ENCODE measurements around the gene NBEA. TPM values are rescaled to one million over a fixed set of nuclear protein-coding genes. Genes with fewer than 3 reads are reported as not detected.
"Not testable (repeated sequence)": the region's sequence is repeated elsewhere in the genome, so short reads cannot be mapped to it uniquely, and the experiment has no call there.

The NBEA gene
- total RNA-seq, 3 donors from 2014 or later: 7.5 to 18.6 (median 16.1) TPM

DNA sequence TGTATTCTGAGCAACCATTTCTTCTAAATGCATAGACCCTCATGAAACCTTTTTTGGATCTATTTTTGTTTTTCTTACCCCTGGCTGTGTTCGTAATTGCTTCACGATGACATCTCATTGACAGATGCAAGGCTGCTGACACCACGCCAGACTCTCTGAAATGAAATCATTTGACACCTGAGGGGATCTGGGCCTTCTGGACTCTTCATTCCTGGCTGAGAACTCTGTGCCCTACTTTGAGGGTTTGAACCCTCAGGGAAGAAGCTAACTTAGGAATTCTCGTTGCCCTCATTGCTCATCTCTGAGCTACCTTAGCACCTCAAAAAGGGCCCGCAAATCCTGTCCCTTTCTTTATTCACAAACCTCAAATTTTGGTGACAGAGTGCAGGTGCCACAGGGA lies 40.5 kb upstream of the NBEA start:
- intact Hi-C loops (cut with DNase I; ENCODE audit: low total_unique reads): no loop called here
- no peaks in the 10 kb centered on the region for H3K4me1 ChIP-seq
- no peaks in the 10 kb centered on the region for H3K27me3 ChIP-seq
- no peaks in the 10 kb centered on the region for H3K9me3 ChIP-seq
- H3K27ac ChIP-seq: no peak overlapping the region
- no peaks in the 10 kb centered on the region for H3K36me3 ChIP-seq
- H3K4me3 ChIP-seq: no peak overlapping the region
- TF ChIP-seq POLR2AphosphoS5 (IDR thresholded peaks at IDR 0.05) (no peak), POLR2A (IDR thresholded peaks at IDR 0.05) (no peak)
- TF ChIP-seq, protein P1, sequence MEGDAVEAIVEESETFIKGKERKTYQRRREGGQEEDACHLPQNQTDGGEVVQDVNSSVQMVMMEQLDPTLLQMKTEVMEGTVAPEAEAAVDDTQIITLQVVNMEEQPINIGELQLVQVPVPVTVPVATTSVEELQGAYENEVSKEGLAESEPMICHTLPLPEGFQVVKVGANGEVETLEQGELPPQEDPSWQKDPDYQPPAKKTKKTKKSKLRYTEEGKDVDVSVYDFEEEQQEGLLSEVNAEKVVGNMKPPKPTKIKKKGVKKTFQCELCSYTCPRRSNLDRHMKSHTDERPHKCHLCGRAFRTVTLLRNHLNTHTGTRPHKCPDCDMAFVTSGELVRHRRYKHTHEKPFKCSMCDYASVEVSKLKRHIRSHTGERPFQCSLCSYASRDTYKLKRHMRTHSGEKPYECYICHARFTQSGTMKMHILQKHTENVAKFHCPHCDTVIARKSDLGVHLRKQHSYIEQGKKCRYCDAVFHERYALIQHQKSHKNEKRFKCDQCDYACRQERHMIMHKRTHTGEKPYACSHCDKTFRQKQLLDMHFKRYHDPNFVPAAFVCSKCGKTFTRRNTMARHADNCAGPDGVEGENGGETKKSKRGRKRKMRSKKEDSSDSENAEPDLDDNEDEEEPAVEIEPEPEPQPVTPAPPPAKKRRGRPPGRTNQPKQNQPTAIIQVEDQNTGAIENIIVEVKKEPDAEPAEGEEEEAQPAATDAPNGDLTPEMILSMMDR (IDR thresholded peaks at IDR 0.05): no peak
- DNase-seq (ENCODE audit: low spot score in 2 of 2): no peak

- intact Hi-C loops (cut with DNase I; ENCODE audit: low total_unique reads): no loop called here
- no peak for TF ChIP-seq POLR2A (IDR thresholded peaks at IDR 0.05)
- no peak for TF ChIP-seq POLR2AphosphoS5 (IDR thresholded peaks at IDR 0.05)
- TF ChIP-seq, protein P1 (IDR thresholded peaks at IDR 0.05): no peak
- no peaks in the 10 kb centered on the region for H3K9me3 ChIP-seq
Measured at GRCh38 chr13:34911159-34911558, 30.9 kb upstream of the NBEA start.

DNA sequence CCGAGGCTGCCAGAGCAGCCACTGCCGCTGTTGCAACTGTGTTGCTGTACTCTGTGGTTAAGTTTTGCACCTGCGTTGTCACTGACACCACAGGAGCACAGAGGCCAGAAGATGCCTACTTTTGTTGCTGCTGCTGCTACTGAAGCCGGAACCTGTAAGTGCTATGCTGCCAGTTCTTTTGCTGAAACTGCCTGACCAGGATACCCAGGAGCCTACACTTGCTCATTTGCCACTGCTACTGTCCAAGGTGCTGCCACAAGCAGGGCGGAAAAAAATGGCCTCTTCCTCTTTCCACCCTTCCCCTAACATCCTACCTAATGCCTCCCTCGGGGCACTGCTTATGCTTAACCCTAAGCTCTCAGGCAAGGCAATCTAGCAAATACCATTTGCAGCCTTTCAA lies 29.0 kb upstream of the NBEA start:
- H3K4me1 ChIP-seq: no peaks in the 10 kb centered on the region
- H3K36me3 ChIP-seq: no peaks in the 10 kb centered on the region
- intact Hi-C loops (cut with DNase I; ENCODE audit: low total_unique reads): no loop called here
- no peak for DNase-seq (ENCODE audit: low spot score in 2 of 2)
- no peaks in the 10 kb centered on the region for H3K27me3 ChIP-seq
- no peak overlapping the region for H3K27ac ChIP-seq
- no peak overlapping the region for H3K4me3 ChIP-seq
- no peak for TF ChIP-seq POLR2A (IDR thresholded peaks at IDR 0.05)
- no peak for TF ChIP-seq POLR2AphosphoS5 (IDR thresholded peaks at IDR 0.05)
- TF ChIP-seq, protein P1 (IDR thresholded peaks at IDR 0.05): no peak
- H3K9me3 ChIP-seq: no peaks in the 10 kb centered on the region

More at GRCh38 chr13:34911159-34911558, 30.9 kb upstream of the NBEA start:
- no peak for DNase-seq (ENCODE audit: low spot score in 2 of 2)
- no peak overlapping the region for H3K27ac ChIP-seq
- no peaks in the 10 kb centered on the region for H3K36me3 ChIP-seq
- H3K4me3 ChIP-seq: no peak overlapping the region
- H3K4me1 ChIP-seq: no peaks in the 10 kb centered on the region
- H3K27me3 ChIP-seq: no peaks in the 10 kb centered on the region

DNA sequence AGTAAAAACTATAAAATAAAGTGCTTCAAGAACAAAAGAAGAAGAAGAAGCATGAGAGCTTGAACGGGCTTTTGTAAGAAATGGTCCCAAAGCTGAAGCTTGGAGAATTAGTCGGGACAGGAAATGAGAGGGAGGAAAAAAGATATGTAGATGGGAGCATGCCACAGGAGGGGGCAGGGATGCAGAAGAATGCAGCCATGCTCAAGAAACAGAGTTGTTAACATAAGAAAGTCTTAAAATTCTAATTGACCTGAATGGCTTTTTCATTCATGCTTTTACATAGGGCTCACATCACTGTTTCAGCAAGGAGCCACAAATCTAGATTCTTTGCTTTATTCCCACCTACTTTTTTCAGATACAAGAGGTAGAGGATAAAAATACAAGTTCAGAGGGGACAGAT lies 27.7 kb upstream of the NBEA start:
- H3K4me3 ChIP-seq: no peak overlapping the region
- H3K4me1 ChIP-seq: no peaks in the 10 kb centered on the region
- TF ChIP-seq, protein P1 (IDR thresholded peaks at IDR 0.05): no peak
- no peak for TF ChIP-seq POLR2A (IDR thresholded peaks at IDR 0.05)
- TF ChIP-seq POLR2AphosphoS5 (IDR thresholded peaks at IDR 0.05): no peak
- no peak overlapping the region for H3K27ac ChIP-seq
- no peak for DNase-seq (ENCODE audit: low spot score in 2 of 2)
- H3K36me3 ChIP-seq: no peaks in the 10 kb centered on the region
- H3K27me3 ChIP-seq: no peaks in the 10 kb centered on the region
- no peaks in the 10 kb centered on the region for H3K9me3 ChIP-seq
- intact Hi-C loops (cut with DNase I; ENCODE audit: low total_unique reads): no loop called here

- intact Hi-C loops (cut with DNase I; ENCODE audit: low total_unique reads): no loop called here
- Histone ChIP-seq H3K27me3 (no peaks in the 10 kb centered on the region), H3K4me1 (no peaks in the 10 kb centered on the region), H3K36me3 (no peaks in the 10 kb centered on the region), H3K4me3 (no peak overlapping the region), H3K9me3 (no peaks in the 10 kb centered on the region), H3K27ac (no peak overlapping the region)
- no peak for DNase-seq (ENCODE audit: low spot score in 2 of 2)
- TF ChIP-seq POLR2AphosphoS5 (IDR thresholded peaks at IDR 0.05) (no peak), POLR2A (IDR thresholded peaks at IDR 0.05) (no peak)
- TF ChIP-seq, protein P1 (IDR thresholded peaks at IDR 0.05): no peak
Measured at GRCh38 chr13:34926508-34926907, 15.6 kb upstream of the NBEA start.

DNA sequence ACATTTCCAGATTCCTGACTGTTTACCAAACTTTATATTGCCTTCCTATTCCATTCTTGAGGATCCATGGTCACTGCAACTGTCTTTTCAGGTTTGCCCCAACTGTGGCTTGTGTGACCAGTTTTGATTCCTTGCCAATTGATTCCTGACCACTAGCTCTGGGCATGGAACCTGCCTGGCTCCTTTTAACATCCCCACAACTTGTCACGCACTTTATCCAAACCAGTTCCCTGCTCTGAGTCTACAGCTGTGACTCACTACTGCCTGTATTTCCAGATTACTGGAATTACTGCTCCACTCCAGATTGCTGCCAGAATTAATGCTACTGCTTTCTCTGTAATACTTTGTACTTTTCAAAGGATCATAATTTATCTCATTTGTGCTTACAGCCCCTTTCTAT lies 13.4 kb upstream of the NBEA start:
- H3K4me3 ChIP-seq; H3K27me3 ChIP-seq; H3K27ac ChIP-seq; H3K36me3 ChIP-seq; H3K4me1 ChIP-seq; intact Hi-C loops (cut with DNase I; ENCODE audit: low total_unique reads); DNase-seq (ENCODE audit: low spot score in 2 of 2); H3K9me3 ChIP-seq: not testable (repeated sequence)

Data from breast epithelium (tissue), 4 donors.